SK-N-SH (cell line): ENCODE results near the gene RHOT2.

ENCODE experiments used
- EP300 ChIP-seq, 2 experiments: IDR thresholded peaks; 2 replicates each; pipeline versions ENCODE4 v1.4.0 to v1.6.1; 2012; ENCODE audit warnings: borderline replicate concordance in 1 of 2, low read depth in 1 of 2, low read length in 1 of 2
- JUND ChIP-seq: IDR thresholded peaks from 2 replicates; pipeline ENCODE4 v1.4.0; 2012
- NFIC ChIP-seq: IDR thresholded peaks from 2 replicates; pipeline ENCODE4 v1.4.0; 2012; ENCODE audit warnings: borderline replicate concordance
- TF ChIP-seq, protein P1 (sequence below): fragments of 200-600 bp; sonication (generic); IDR thresholded peaks from 2 replicates; pipeline ENCODE4 v1.6.1; 2017; ENCODE audit warnings: antibody characterized with exemption, mild to moderate bottlenecking, moderate library complexity
- TF ChIP-seq, protein P2 (sequence below): IDR thresholded peaks from 2 replicates; pipeline ENCODE4 v1.4.0; 2012; ENCODE audit warnings: low read depth

DNA sequence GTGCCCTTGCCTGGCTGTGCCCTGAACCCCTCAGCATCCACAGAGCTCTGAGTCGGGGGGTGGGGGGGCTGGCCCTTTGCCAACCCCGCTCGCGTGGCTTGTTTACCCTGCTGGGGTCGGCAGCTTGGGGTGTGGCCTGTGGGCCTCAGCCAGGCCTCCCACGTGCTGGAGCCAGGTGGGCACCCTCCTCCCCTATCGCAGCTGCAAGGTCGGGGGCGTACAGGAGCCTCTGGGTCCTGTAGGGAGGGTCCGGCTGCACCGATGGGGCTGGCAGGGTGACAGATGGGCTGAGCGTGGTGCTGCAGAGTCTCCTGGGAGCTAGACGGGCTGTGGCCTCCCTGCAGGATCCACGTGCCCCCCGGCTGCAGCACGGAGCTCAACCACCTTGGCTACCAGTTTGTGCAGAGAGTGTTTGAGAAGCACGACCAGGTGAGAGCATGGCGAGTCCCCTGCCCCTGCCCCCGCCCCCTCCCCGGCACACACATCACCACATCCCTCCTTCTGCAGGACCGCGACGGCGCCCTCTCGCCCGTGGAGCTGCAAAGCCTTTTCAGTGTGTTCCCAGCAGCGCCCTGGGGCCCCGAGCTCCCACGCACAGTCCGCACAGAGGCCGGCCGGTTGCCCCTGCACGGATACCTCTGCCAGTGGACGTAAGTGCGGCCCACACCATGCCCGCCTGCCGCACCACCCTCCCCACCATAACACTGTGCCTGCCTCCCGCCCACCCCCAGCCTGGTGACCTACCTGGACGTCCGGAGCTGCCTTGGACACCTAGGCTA lies 3.6 kb downstream of the RHOT2 start:
- TF ChIP-seq, protein P1, sequence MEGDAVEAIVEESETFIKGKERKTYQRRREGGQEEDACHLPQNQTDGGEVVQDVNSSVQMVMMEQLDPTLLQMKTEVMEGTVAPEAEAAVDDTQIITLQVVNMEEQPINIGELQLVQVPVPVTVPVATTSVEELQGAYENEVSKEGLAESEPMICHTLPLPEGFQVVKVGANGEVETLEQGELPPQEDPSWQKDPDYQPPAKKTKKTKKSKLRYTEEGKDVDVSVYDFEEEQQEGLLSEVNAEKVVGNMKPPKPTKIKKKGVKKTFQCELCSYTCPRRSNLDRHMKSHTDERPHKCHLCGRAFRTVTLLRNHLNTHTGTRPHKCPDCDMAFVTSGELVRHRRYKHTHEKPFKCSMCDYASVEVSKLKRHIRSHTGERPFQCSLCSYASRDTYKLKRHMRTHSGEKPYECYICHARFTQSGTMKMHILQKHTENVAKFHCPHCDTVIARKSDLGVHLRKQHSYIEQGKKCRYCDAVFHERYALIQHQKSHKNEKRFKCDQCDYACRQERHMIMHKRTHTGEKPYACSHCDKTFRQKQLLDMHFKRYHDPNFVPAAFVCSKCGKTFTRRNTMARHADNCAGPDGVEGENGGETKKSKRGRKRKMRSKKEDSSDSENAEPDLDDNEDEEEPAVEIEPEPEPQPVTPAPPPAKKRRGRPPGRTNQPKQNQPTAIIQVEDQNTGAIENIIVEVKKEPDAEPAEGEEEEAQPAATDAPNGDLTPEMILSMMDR: no peak
- TF ChIP-seq EP300 (IDR thresholded peaks at IDR 0.05; ENCODE audit: borderline replicate concordance in 1 of 2, low read depth in 1 of 2, low read length in 1 of 2): no peak
- no peak for TF ChIP-seq NFIC
- no peak for TF ChIP-seq JUND
- TF ChIP-seq, protein P2, sequence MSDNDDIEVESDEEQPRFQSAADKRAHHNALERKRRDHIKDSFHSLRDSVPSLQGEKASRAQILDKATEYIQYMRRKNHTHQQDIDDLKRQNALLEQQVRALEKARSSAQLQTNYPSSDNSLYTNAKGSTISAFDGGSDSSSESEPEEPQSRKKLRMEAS: no peak
